ENCODE data around the gene GPALPP1.
"Not testable (repeated sequence)": the region's sequence is repeated elsewhere in the genome, so short reads cannot be mapped to it uniquely, and the experiment has no call there.

Gene GPALPP1

DNA sequence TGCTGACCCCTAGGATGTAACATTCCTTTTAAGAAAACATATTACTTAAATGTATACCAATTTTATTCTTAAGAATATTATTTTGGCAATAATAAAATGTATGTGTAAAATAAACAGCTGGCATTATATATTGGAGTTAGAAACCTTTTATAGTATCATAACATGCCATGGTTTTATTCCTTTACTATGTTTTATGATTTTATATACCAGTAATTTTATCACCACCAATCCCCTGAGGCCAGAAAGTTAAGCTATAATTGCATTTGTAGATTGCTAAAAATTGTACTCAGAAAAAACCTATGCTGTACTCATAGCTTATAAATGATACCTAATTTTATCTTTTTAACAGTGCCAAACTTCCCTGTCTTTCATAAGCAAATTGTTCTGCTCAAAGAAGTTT is 17.9 kb downstream of the GPALPP1 start:
- no peak for DNase-seq

- DNase-seq: no peak
Measured at GRCh38 chr13:45007823-45008222, 18.5 kb downstream of the GPALPP1 start.

GRCh38 chr13:45011198-45011597 is 21.9 kb downstream of the GPALPP1 start:
- no peak for DNase-seq

DNA sequence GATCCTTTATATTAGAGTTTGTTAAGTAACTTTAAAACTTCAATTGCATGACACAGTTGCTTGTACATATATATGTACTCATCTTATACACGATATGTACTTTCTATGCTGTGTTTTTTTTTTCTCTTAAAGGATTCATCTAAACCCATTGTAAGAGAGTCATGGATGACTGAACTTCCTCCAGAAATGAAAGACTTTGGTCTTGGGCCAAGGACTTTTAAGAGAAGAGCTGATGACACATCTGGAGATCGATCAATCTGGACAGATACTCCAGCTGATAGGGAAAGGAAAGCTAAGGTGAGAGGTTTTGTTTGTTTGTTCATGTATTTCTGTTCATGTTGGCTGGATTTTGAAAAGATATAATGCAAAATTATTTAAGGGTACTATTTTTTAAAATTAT is 26.0 kb downstream of the GPALPP1 start:
- no peak for DNase-seq

GRCh38 chr13:45016792-45017425 is 27.6 kb downstream of the GPALPP1 start:
- DNase-seq: no peak

- not testable (repeated sequence) for DNase-seq
Measured at GRCh38 chr13:45019981-45020380, 30.6 kb downstream of the GPALPP1 start.

- no peak for DNase-seq
Measured at GRCh38 chr13:45021250-45021649, 31.9 kb downstream of the GPALPP1 start.

- no peak for DNase-seq
Measured at GRCh38 chr13:45024847-45025246, 35.5 kb downstream of the GPALPP1 start.

- no peak for DNase-seq
Measured at GRCh38 chr13:45034342-45034741, 45.0 kb downstream of the GPALPP1 start.

- no peak for DNase-seq
Measured at GRCh38 chr13:45036206-45036605, 46.9 kb downstream of the GPALPP1 start.

DNA sequence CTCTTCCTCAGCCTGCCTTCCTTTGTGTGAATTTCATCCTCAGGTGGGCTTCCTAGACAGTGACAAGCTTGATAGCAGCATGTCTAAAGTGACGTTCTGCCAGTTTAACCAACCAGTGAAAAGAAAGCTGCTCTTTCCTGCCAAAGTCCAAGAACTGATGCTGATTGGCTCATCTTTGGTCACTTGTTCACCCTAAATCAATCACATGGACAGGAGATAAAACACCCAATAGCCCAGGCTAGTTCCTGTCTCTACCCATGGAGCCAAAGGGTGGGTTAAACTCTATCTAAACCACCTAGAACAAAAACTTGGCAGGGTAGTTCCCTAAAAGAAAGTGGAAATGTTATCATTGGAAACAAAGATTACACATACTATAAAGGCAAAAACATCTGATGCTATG is 50.8 kb downstream of the GPALPP1 start:
- no peak for DNase-seq

- DNase-seq: no peak
Measured at GRCh38 chr13:45040622-45041021, 51.3 kb downstream of the GPALPP1 start.

- DNase-seq: no peak
Measured at GRCh38 chr13:45042539-45042938, 53.2 kb downstream of the GPALPP1 start.

- DNase-seq: no peak
Measured at GRCh38 chr13:45046445-45046844, 57.1 kb downstream of the GPALPP1 start.

DNA sequence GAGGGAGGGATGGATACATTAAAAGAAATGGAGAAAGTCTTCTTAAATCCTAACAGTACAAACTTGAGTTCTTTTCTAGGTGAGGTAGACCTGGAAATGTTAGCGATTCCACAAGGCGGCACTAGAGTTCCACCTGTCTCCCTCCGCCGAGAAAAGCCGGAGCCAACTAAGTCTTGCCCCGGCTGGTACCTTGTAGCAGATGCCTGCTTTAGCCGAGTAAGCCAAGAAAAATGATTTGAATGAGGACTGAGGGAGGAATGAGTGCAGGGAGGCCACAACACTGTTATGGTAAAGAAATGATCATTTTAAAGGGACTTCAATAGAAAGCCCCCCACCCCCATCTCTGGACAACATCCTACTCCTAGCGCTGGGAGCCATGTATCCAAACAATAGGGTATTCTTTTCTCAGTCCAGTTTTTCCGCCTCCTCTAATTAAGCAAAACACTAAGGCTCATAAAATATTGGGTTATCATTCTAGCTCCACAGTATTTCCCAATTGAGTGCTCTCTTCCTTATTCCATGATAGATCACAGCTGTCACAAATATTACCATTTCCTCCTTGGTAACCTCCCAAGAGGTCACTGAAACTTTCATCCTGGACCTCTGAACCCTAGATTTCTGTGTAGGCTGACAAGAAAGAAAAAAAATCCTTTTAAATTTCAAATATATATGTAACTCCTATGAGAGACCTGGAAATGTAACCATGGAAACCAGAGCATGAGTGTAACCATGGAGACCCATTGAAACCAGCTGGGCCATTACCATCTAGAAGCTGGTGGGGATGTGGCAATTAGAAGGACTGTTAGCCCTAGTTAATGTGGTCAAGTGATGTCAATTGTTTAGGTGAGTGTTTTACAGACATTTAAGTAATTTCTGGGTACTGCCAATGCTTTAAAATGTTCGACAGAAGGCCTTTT is 58.3 kb downstream of the GPALPP1 start:
- DNase-seq: peak; percentile 8 to 74

- DNase-seq: no peak
Measured at GRCh38 chr13:45048890-45049407, 59.6 kb downstream of the GPALPP1 start.

DNA sequence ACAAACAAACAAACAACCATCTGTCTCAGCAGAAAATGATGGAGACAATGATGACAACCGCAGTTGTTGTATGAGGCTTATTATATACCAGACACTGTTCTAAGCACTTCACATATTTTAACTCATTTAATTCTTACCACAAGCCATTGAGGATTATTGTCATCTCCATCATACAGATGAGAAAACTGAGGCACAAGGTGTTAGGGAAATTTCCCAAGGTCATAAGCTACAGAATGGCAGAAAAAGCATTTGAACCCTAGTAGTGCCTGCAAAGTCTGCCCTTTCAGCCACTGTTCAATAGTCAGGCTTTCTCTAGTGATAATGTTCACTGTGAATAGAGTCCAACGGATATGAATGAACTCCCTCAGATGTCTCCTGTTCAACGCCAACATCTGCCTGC is 60.1 kb downstream of the GPALPP1 start:
- DNase-seq: no peak

GRCh38 chr13:45051315-45051714 is 62.0 kb downstream of the GPALPP1 start:
- DNase-seq: no peak

DNA sequence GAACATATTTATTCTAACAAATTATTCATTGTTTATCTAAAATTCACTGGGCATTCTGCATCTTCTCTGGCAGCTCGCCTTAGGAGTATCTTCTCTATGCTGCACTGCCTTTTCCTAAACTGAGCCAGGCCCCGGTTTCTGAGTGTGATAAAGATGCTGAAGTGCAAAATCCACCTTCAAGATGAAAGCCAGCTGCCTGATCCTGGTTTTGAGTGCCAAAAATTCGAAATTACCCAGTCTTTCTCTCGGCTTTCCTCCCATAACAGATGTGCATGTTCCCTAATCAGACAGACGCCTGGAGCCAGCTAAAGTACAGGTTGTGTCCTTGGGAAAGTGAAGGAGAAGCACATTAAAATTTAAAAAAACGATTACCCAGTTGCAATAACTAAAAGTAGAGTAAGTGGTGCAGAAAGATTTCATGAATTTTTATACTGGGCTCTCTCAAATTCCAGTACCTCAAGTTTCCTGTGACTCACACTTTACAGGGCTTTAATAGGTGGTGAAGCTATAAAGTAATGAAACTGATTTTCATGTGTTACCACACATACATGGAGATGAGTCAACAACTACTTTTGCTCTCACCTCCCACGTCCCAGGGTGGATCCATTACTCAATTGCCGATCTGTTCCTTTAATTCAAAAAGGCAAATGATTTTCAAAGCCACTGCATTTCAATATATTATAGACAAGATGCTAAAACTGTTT is 66.0 kb downstream of the GPALPP1 start:
- DNase-seq: peak; percentile 34 to 63

GRCh38 chr13:45055902-45056648 is 66.7 kb downstream of the GPALPP1 start:
- no peak for DNase-seq

GRCh38 chr13:45060062-45060461 is 70.7 kb downstream of the GPALPP1 start:
- no peak for DNase-seq

- DNase-seq: no peak
Measured at GRCh38 chr13:45063261-45063860, 74.0 kb downstream of the GPALPP1 start.

Data from SW 1271 (cell line).